Heart right ventricle (tissue), 16 donors: ENCODE results near the gene FAM20B. TPM values are rescaled to one million over a fixed set of nuclear protein-coding genes. Genes with fewer than 3 reads are reported as not detected.

Source experiments
- ATAC-seq, 8 donors: fragments of 200-7000 bp; cut with Tn5 transposase; one replicate each; pipeline ENCODE4 v1.9.1; 2020; ENCODE audit warnings: mild to moderate bottlenecking in 8 of 8, moderate library complexity in 8 of 8, moderate number of reproducible peaks in 1 of 8
- DNase-seq, 2 donors: peaks; one replicate each; pipeline ENCODE4 v3.0.0-alpha.2; 2020
- H3K27ac ChIP-seq, 10 donors: fragments of 200-600 bp; sonication (generic) in 2 of 10; one replicate each; pipeline versions ENCODE4 v1.5.0 to v1.8.0; 2020 to 2022; ENCODE audit warnings: mild to moderate bottlenecking in 3 of 10
- H3K27me3 ChIP-seq, 7 donors: fragments of 200-600 bp; one replicate each; pipeline ENCODE4 v1.8.0; 2021 to 2022; ENCODE audit warnings: mild to moderate bottlenecking in 2 of 7
- H3K36me3 ChIP-seq, 9 donors: fragments of 200-600 bp; sonication (generic) in 1 of 9; one replicate each; pipeline versions ENCODE4 v1.5.0 to v1.8.0; 2020 to 2022; ENCODE audit warnings: mild to moderate bottlenecking in 2 of 9
- H3K4me1 ChIP-seq, 9 donors: fragments of 200-600 bp; sonication (generic) in 1 of 9; one replicate each; pipeline versions ENCODE4 v1.5.0 to v1.8.0; 2020 to 2022; ENCODE audit warnings: mild to moderate bottlenecking in 4 of 9
- H3K4me3 ChIP-seq, 10 donors: fragments of 200-600 bp; sonication (generic) in 2 of 10; one replicate each; pipeline versions ENCODE4 v1.5.0 to v1.8.0; 2020 to 2022; ENCODE audit warnings: mild to moderate bottlenecking in 7 of 10, moderate library complexity in 2 of 10
- H3K9me3 ChIP-seq, 11 donors: fragments of 200-600 bp in 10 of 11; sonication (generic) in 2 of 11; one replicate each; pipeline versions ENCODE4 v1.5.0 to v1.8.0; 2013 to 2022; ENCODE audit warnings: mild to moderate bottlenecking in 2 of 11, control low read depth in 1 of 11, moderate library complexity in 1 of 11
- WGBS, 2 donors: extraction: QIAGEN DNeasy Blood & Tissue Kit; methylation state at CpG; one replicate each; pipeline ENCODE4 v1.1.7; 2013; ENCODE audit warnings: inconsistent platforms in 1 of 2; 5-methylcytosine and 5-hydroxymethylcytosine counted together
- intact Hi-C, 10 donors: fragments of 100-400 bp; cut with DNase I; formaldehyde crosslinking; loops; one replicate each; pipeline versions ENCODE4 v1.11.1 to v1.14.2; 2022
- polyA plus RNA-seq, 2 donors: library from polyadenylated mRNA; stranded (reverse); fragments of 200-250 nt; gene quantifications; one replicate each; pipeline ENCODE4 v1.2.3, GENCODE V29; 2013
- total RNA-seq, 10 donors: library from RNA; stranded (reverse); fragmentation: NEBNext Ultra II Directional in 3 of 10; extraction: Animal tissue kit (Norgen Biotek cat#: 25700) in 3 of 10; gene quantifications; one replicate each; pipeline versions ENCODE4 v1.2.1 to v1.2.4, GENCODE V29; 2021 to 2023
- TF ChIP-seq, protein P1 (sequence below), 9 donors: fragments of 200-600 bp; sonication (generic) in 2 of 9; IDR thresholded peaks; one replicate each; pipeline versions ENCODE4 v1.5.0 to v1.8.0; 2021 to 2022; ENCODE audit warnings: antibody characterized with exemption in 9 of 9, mild to moderate bottlenecking in 5 of 9, moderate library complexity in 1 of 9
- donor health status: Arrhythmogenic right ventricular cardiomyopathy.
- donor health status: ischemic (EF 13 %, LVEDD 7.1; RV severe dilation, severe dysfunction).
- donor health status: healthy with polysubstance abuse.
- donor health status: DM: no; HTN: yes; CAD: no.
- donor health status: DM: no; HTN: no; CAD: no.
- donor health status: ischemic (EF 25% LVEDD 6.9; RV normal size, moderate dysfunction).
- donor health status: ischemic (EF 25% LVEDD 5.7; RV mildly dilated, moderate dysfunction).
- donor health status: healthy.
- donor health status: DM: yes; HTN: yes; CAD: no.
- donor health status: Ischemic cardiomyopathy.
- donor health status: ischemic (EF 35%, LVEDD 5.7; RV mildly dilated, moderate dysfunction).
- donor health status: nonischemic (EF 11% LVEDD 7.7; RV severe dilation, severe dysfunction).
- donor health status: DM: yes; HTN: yes; CAD: no.
- donor health status: PGD.
- donor health status: ischemic (EF 29% LVEDD 5.4; RV normal size, mild dysfunction).
- donor health status: nonischemic (EF 23%, LVEDD 6.1; RV moderate dilation, normal function).

Gene FAM20B
- total and polyA plus RNA-seq, 12 donors: 11.9 to 63.4 (median 50.3) TPM

DNA sequence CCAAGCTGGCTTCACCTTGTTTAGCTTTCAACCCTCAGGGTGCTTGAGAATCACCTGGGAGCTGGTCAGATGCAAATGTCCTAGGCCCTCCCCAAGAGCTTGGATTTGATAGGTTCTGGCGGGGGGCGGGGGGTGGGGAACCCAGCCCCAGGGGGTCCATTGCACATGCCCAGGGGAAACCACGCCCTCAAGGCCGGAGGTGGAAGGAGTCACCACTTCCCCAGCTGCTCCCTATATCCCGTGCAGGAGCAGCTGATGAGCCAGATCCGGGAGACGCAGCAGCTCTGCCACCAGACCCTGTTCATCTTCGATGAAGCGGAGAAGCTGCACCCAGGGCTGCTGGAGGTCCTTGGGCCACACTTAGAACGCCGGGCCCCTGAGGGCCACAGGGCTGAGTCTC, 62.0 kb downstream of the FAM20B start:
- TF ChIP-seq, protein P1, sequence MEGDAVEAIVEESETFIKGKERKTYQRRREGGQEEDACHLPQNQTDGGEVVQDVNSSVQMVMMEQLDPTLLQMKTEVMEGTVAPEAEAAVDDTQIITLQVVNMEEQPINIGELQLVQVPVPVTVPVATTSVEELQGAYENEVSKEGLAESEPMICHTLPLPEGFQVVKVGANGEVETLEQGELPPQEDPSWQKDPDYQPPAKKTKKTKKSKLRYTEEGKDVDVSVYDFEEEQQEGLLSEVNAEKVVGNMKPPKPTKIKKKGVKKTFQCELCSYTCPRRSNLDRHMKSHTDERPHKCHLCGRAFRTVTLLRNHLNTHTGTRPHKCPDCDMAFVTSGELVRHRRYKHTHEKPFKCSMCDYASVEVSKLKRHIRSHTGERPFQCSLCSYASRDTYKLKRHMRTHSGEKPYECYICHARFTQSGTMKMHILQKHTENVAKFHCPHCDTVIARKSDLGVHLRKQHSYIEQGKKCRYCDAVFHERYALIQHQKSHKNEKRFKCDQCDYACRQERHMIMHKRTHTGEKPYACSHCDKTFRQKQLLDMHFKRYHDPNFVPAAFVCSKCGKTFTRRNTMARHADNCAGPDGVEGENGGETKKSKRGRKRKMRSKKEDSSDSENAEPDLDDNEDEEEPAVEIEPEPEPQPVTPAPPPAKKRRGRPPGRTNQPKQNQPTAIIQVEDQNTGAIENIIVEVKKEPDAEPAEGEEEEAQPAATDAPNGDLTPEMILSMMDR (IDR thresholded peaks at IDR 0.05): no peak
- no peak for ATAC-seq
- 67 to 68% methylated on average over 11 of the region's 11 CpGs for WGBS, 2 donors
- H3K27me3 ChIP-seq: no peaks in the 10 kb centered on the region
- intact Hi-C loops: loop anchor here in 1 of 10 donors (10.0 kb wide), 1 partner anchor 207 kb away; the partner anchor contains the start of gene SOAT1
- DNase-seq: no peak
- peak overlapping the region in 1 of 10 donors; percentile 8 for H3K27ac ChIP-seq
- peaks cover 0 to 80% (median 9%) of the 10 kb centered on the region in 9 donors for H3K36me3 ChIP-seq
- H3K4me1 ChIP-seq: peaks cover 10 to 54% (median 33%) of the 10 kb centered on the region in 9 donors
- H3K4me3 ChIP-seq: no peak overlapping the region
- no peaks in the 10 kb centered on the region for H3K9me3 ChIP-seq

DNA sequence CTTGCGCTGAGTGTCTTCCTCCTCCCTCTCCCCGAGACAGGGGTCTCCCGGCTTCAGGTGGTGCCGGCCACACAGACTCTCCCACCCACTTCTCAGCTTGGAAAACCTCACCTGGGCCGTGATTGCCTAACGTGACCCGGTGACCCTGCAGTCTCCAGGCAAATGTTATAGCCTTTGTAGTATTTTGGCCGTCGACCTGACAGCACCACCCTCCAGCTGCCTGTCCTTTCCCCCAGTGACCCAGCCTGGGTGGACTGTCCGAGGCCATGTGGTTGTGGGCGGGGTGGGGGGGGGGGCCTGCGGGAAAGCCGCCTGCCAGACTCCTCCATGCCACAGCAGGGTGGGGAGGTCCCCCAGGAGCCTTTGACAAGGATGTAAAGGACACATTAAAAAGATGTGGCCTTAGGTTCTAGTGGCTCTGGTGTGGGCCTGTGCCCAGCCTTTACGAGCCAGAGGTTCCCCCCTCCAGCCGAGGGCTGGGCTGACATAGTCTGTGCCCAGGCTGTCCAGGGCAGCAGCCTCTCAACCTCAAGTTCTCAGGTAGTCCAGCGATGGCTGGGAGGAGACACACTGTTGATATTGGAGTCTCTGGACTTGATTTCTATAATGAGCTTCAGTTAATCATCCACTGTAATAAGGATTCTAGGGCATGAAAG, 64.3 kb downstream of the FAM20B start:
- Histone ChIP-seq H3K27ac (peak overlapping the region in 9 of 10 donors; percentile 28 to 79 (median 70)), H3K9me3 (no peaks in the 10 kb centered on the region), H3K4me3 (no peak overlapping the region), H3K4me1 (peaks cover 10 to 48% (median 29%) of the 10 kb centered on the region in 9 donors), H3K36me3 (peaks cover 0 to 97% (median 25%) of the 10 kb centered on the region in 9 donors), H3K27me3 (no peaks in the 10 kb centered on the region)
- WGBS, 2 donors: 80 to 81% methylated on average over 16 of the region's 16 CpGs
- intact Hi-C loops: loop anchor here in 1 of 10 donors (10.0 kb wide), 1 partner anchor 205 kb away; the partner anchor contains the start of gene SOAT1
- TF ChIP-seq, protein P1 (IDR thresholded peaks at IDR 0.05): no peak
- DNase-seq (no peak), ATAC-seq (no peak)

- Histone ChIP-seq H3K27ac (peak overlapping the region in 9 of 10 donors; percentile 28 to 79 (median 70)), H3K27me3 (no peaks in the 10 kb centered on the region), H3K4me1 (peaks cover 10 to 54% (median 34%) of the 10 kb centered on the region in 9 donors), H3K36me3 (peaks cover 0 to 97% (median 29%) of the 10 kb centered on the region in 9 donors), H3K4me3 (no peak overlapping the region), H3K9me3 (no peaks in the 10 kb centered on the region)
- intact Hi-C loops: no loop called here
- WGBS, 2 donors: 74 to 85% methylated on average over 8 of the region's 8 CpGs
- TF ChIP-seq, protein P1 (IDR thresholded peaks at IDR 0.05): peak in 4 of 9 donors; percentile 30 to 37 (median 31)
- DNase-seq (peak; percentile 25 to 36), ATAC-seq (peak; percentile 26 to 80 (median 63))
These were observed 64.8 kb downstream of the FAM20B start for GRCh38 chr1:179090522-179090921.

GRCh38 chr1:179090923-179091322, 65.2 kb downstream of the FAM20B start:
- TF ChIP-seq, protein P1 (IDR thresholded peaks at IDR 0.05): no peak
- Histone ChIP-seq H3K4me1 (peaks cover 10 to 58% (median 34%) of the 10 kb centered on the region in 9 donors), H3K36me3 (peaks cover 0 to 97% (median 29%) of the 10 kb centered on the region in 9 donors), H3K9me3 (no peaks in the 10 kb centered on the region), H3K4me3 (no peak overlapping the region), H3K27me3 (no peaks in the 10 kb centered on the region), H3K27ac (peak overlapping the region in 9 of 10 donors; percentile 28 to 79 (median 70))
- intact Hi-C loops: no loop called here
- ATAC-seq: no peak
- 89 to 93% methylated on average over 4 of the region's 4 CpGs for WGBS, 2 donors
- DNase-seq: no peak
